ENCODE results near the gene UROS. TPM values are rescaled to one million over a fixed set of nuclear protein-coding genes. Genes with fewer than 3 reads are reported as not detected.

UROS gene
- total and polyA plus RNA-seq, 2 of the 4 experiments (the other 2 are of a cell fraction): 48.7 to 56.5 TPM

- CTCF ChIA-PET: no interaction called here
- intact Hi-C loops (cut with micrococcal nuclease): no loop called here
These were observed 17.9 kb upstream of the UROS start for GRCh38 chr10:125840955-125841354.

More at GRCh38 chr10:125840955-125841354, 17.9 kb upstream of the UROS start:
- H2BK20ac ChIP-seq (ENCODE audit: low read depth, low read length): no peak overlapping the region
- H3K9me1 ChIP-seq (ENCODE audit: insufficient read depth, low read length): peaks cover 6% of the 10 kb centered on the region; the same call in 1 of the 2 replicates
- no peak overlapping the region for H3K27ac ChIP-seq (ENCODE audit: insufficient read depth, low read length)
- H3K14ac ChIP-seq (replicated peaks; ENCODE audit: low read depth, low read length): no peak overlapping the region
- no peak overlapping the region for H3K23ac ChIP-seq (ENCODE audit: low read depth, low read length)
- ATAC-seq (ENCODE audit: low read depth) (peak; percentile 74), DNase-seq (peak; percentile 51)
- in situ Hi-C loops (cut with MboI; ENCODE audit: low sequenced_read_pairs): no loop called here
- no peak overlapping the region for H2BK120ac ChIP-seq (ENCODE audit: low read depth, low read length)
- TF ChIP-seq CEBPB (IDR thresholded peaks at IDR 0.05; ENCODE audit: low read depth, low read length) (no peak), FOS (IDR thresholded peaks at IDR 0.05; ENCODE audit: low read depth, low read length) (0 out of 2 replicates have a peak, but pooled peaks have one; percentile 21), RCOR1 (IDR thresholded peaks at IDR 0.05; ENCODE audit: insufficient replicate concordance, low read length) (no peak)
- POLR2A ChIA-PET (ENCODE audit: unreplicated experiment): no interaction called here
- no peak overlapping the region for H3K56ac ChIP-seq (ENCODE audit: extremely low read depth, insufficient read depth, low read length)
- H3K18ac ChIP-seq (ENCODE audit: low read depth, low read length): no peak overlapping the region
- H2AK9ac ChIP-seq (replicated peaks; ENCODE audit: low read depth, low read length, poor library complexity): no peak overlapping the region
- no peak overlapping the region for H3K4me3 ChIP-seq (ENCODE audit: insufficient read depth, low read depth, low read length)
- no peaks in the 10 kb centered on the region for H3K9me3 ChIP-seq (ENCODE audit: control insufficient read depth, insufficient read depth, low read length)
- no peak overlapping the region for H3K4ac ChIP-seq (ENCODE audit: low read depth, low read length)
- no peak overlapping the region for H4K5ac ChIP-seq (ENCODE audit: low read depth, low read length)
- H4K91ac ChIP-seq (ENCODE audit: insufficient read depth, low read depth, low read length): no peak overlapping the region
- no TSS peak for BruUV-seq (replicated peaks)
- no peak overlapping the region for H2AFZ ChIP-seq (replicated peaks; ENCODE audit: low read length, poor library complexity)
- no CpG with 5 or more reads among the region's 3 CpGs for WGBS, 2 experiments (ENCODE audit: extremely low coverage in 2 of 2, insufficient read length in 1 of 2)
- no peak overlapping the region for H3K4me2 ChIP-seq (ENCODE audit: low read depth, low read length)
- H3K79me1 ChIP-seq (ENCODE audit: low read depth in 1 of 2, low read length in 2 of 2): no peaks in the 10 kb centered on the region; a peak in 1 of 4 replicates
- no peak overlapping the region for H2BK5ac ChIP-seq (ENCODE audit: low read depth, low read length, poor library complexity, severe bottlenecking)
- H3K36me3 ChIP-seq (ENCODE audit: control insufficient read depth, insufficient read depth, low read length): peaks cover 50% of the 10 kb centered on the region
- no peak overlapping the region for H2BK15ac ChIP-seq (ENCODE audit: low read depth, low read length)
- H3K27me3 ChIP-seq (ENCODE audit: control insufficient read depth, insufficient read depth, low read length): no peaks in the 10 kb centered on the region
- no peak overlapping the region for H3K9ac ChIP-seq (ENCODE audit: low read depth, low read length)
- no peak overlapping the region for H4K8ac ChIP-seq (ENCODE audit: low read depth in 2 of 2, low read length in 2 of 2)
- dilution Hi-C loops (cut with HindIII; ENCODE audit: low sequenced_read_pairs, unreplicated experiment): no loop called here
- peaks cover 2% of the 10 kb centered on the region for H3K4me1 ChIP-seq (ENCODE audit: control insufficient read depth, insufficient read depth, low read length)
- peaks cover 4% of the 10 kb centered on the region; the same call in 1 of the 2 replicates for H4K20me1 ChIP-seq (ENCODE audit: insufficient read depth, low read length)
- H2AK5ac ChIP-seq (ENCODE audit: low read depth, low read length): no peak overlapping the region

Data from IMR-90 (cell line).